ENCODE results near the gene COX8C. TPM values are rescaled to one million over a fixed set of nuclear protein-coding genes. Genes with fewer than 3 reads are reported as not detected.
A peak's percentile ranks its signal among the peaks of the same experiment; 100 is the strongest.

Gene COX8C
- total and polyA plus RNA-seq, 4 experiments from 2014 or later, result not detected

DNA sequence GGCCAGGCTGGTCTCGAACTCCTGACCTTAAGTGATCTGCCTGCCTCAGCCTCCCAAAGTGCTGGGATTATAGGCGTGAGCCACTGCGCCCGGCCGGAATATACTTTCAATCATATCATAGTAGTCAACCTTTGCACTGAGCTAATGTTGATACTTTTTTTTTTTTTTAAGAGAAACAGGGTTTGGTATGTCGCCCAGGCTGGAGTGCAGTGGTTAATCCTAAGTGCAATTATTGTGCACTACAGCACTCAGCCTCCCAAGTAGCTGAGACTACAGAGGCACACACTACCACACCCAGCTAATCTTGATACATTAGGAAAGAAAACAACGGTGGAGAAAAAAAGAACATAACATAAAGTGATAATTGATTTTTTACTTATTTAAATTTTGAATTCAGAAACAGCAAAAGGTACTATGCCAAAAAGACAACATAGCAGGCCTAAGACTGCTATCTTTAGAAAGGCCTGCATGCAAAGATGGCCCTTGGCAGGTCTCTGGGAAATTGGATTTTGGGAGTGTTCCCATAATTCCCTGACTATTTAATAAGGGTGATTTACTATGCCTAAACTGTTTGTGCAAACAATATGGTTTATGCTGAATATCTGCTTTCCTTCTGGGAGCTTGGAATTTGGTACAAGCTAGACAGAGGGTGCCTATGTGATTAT is 29.6 kb upstream of the COX8C start:
- Mint-ChIP-seq H3K27me3 (no peaks in the 10 kb centered on the region), H3K27ac (no peak overlapping the region), H3K36me3 (peaks cover 0 to 14% of the 10 kb centered on the region in 2 donors), H3K4me3 (no peak overlapping the region), H3K9me3 (no peaks in the 10 kb centered on the region), H3K4me1 (peaks cover 29 to 55% (median 36%) of the 10 kb centered on the region in 4 donors)
- intact Hi-C loops (cut with micrococcal nuclease), result no loop called here
- H3K9me3 ChIP-seq (ENCODE audit: control insufficient read depth in 1 of 2, low read length in 2 of 2), result no peaks in the 10 kb centered on the region
- POLR2A ChIA-PET (ENCODE audit: partially characterized antibody), result no interaction called here
- CTCF ChIA-PET (ENCODE audit: partially characterized antibody), result no interaction called here
- H3K36me3 ChIP-seq (ENCODE audit: insufficient read depth, low read length), result no peaks in the 10 kb centered on the region
- H3K27me3 ChIP-seq (ENCODE audit: insufficient read depth, low read length), result no peaks in the 10 kb centered on the region
- no peak overlapping the region for H3K27ac ChIP-seq (ENCODE audit: low read depth, low read length)
- peaks cover 18% of the 10 kb centered on the region for H3K4me1 ChIP-seq (ENCODE audit: insufficient read depth, low read length)
- no peak for DNase-seq
- H3K4me3 ChIP-seq (ENCODE audit: low read length in 2 of 2), result no peak overlapping the region

GRCh38 chr14:93317875-93318807 is 28.8 kb upstream of the COX8C start:
- CTCF ChIA-PET (ENCODE audit: partially characterized antibody), result no interaction called here
- Mint-ChIP-seq H3K36me3 (peaks cover 0 to 14% of the 10 kb centered on the region in 2 donors), H3K27ac (peak overlapping the region in 1 of 7 donors; percentile 65), H3K4me1 (peaks cover 26 to 50% (median 35%) of the 10 kb centered on the region in 4 donors), H3K4me3 (no peak overlapping the region), H3K9me3 (no peaks in the 10 kb centered on the region), H3K27me3 (no peaks in the 10 kb centered on the region)
- Histone ChIP-seq H3K4me1 (ENCODE audit: insufficient read depth, low read length) (peaks cover 12% of the 10 kb centered on the region), H3K27ac (ENCODE audit: low read depth, low read length) (no peak overlapping the region), H3K9me3 (ENCODE audit: control insufficient read depth in 1 of 2, low read length in 2 of 2) (no peaks in the 10 kb centered on the region), H3K4me3 (ENCODE audit: low read length in 2 of 2) (no peak overlapping the region), H3K36me3 (ENCODE audit: insufficient read depth, low read length) (no peaks in the 10 kb centered on the region), H3K27me3 (ENCODE audit: insufficient read depth, low read length) (no peaks in the 10 kb centered on the region)
- intact Hi-C loops (cut with micrococcal nuclease), result no loop called here
- DNase-seq, result no peak
- POLR2A ChIA-PET (ENCODE audit: partially characterized antibody), result no interaction called here

- H3K27me3 Mint-ChIP-seq, result no peaks in the 10 kb centered on the region
- Histone ChIP-seq H3K27me3 (ENCODE audit: insufficient read depth, low read length) (no peaks in the 10 kb centered on the region), H3K4me1 (ENCODE audit: insufficient read depth, low read length) (peaks cover 12% of the 10 kb centered on the region), H3K4me3 (ENCODE audit: low read length in 2 of 2) (no peak overlapping the region), H3K27ac (ENCODE audit: low read depth, low read length) (no peak overlapping the region), H3K36me3 (ENCODE audit: insufficient read depth, low read length) (no peaks in the 10 kb centered on the region), H3K9me3 (ENCODE audit: control insufficient read depth in 1 of 2, low read length in 2 of 2) (no peaks in the 10 kb centered on the region)
- ChIA-PET CTCF (ENCODE audit: partially characterized antibody) (no interaction called here), POLR2A (ENCODE audit: partially characterized antibody) (no interaction called here)
- H3K4me1 Mint-ChIP-seq, result peaks cover 28 to 53% (median 41%) of the 10 kb centered on the region in 4 donors
- intact Hi-C loops (cut with micrococcal nuclease), result no loop called here
- DNase-seq, result no peak
- H3K4me3 Mint-ChIP-seq, result no peak overlapping the region
- peaks cover 1 to 22% of the 10 kb centered on the region in 2 donors for H3K36me3 Mint-ChIP-seq
- H3K9me3 Mint-ChIP-seq, result no peaks in the 10 kb centered on the region
- peak overlapping the region in 1 of 7 donors; percentile 65 for H3K27ac Mint-ChIP-seq
Measured at GRCh38 chr14:93318927-93319326, 28.1 kb upstream of the COX8C start.

GRCh38 chr14:93319494-93319893 is 27.5 kb upstream of the COX8C start:
- peak overlapping the region in 1 of 7 donors; percentile 71 for H3K27ac Mint-ChIP-seq
- H3K4me1 Mint-ChIP-seq, result peaks cover 30 to 54% (median 43%) of the 10 kb centered on the region in 4 donors
- Histone ChIP-seq H3K9me3 (ENCODE audit: control insufficient read depth in 1 of 2, low read length in 2 of 2) (no peaks in the 10 kb centered on the region), H3K27me3 (ENCODE audit: insufficient read depth, low read length) (no peaks in the 10 kb centered on the region), H3K4me3 (ENCODE audit: low read length in 2 of 2) (no peak overlapping the region), H3K27ac (ENCODE audit: low read depth, low read length) (no peak overlapping the region), H3K4me1 (ENCODE audit: insufficient read depth, low read length) (peaks cover 13% of the 10 kb centered on the region), H3K36me3 (ENCODE audit: insufficient read depth, low read length) (peaks cover under 1% of the 10 kb centered on the region)
- ChIA-PET CTCF (ENCODE audit: partially characterized antibody) (no interaction called here), POLR2A (ENCODE audit: partially characterized antibody) (no interaction called here)
- H3K27me3 Mint-ChIP-seq, result no peaks in the 10 kb centered on the region
- no peaks in the 10 kb centered on the region for H3K9me3 Mint-ChIP-seq
- peak overlapping the region in 1 of 8 donors; percentile 2 for H3K4me3 Mint-ChIP-seq
- H3K36me3 Mint-ChIP-seq, result peaks cover 3 to 23% of the 10 kb centered on the region in 2 donors
- no peak for DNase-seq
- intact Hi-C loops (cut with micrococcal nuclease), result no loop called here

DNA sequence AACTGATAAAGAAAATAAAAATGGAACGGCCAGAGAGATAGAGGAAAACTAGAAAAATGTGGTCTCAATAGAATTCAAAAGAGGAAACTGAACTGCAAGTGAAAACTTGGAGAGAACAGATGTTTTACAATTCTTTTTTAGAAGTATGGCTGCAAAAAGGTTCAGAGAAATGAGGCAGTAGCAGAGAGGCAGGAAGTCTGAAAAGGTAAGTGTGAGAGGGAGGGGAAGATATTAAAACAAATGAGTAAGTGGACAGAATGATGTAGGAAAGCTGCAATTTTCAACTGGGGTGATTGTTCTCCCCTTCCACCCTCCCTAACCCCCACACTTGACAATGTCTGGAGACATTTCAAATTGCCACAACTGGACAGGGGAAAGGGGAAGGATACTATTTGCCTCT is 27.0 kb upstream of the COX8C start:
- no peak overlapping the region for H3K4me3 ChIP-seq (ENCODE audit: low read length in 2 of 2)
- Mint-ChIP-seq H3K4me1 (peaks cover 33 to 59% (median 47%) of the 10 kb centered on the region in 4 donors), H3K27me3 (no peaks in the 10 kb centered on the region), H3K4me3 (peak overlapping the region in 1 of 8 donors; percentile 5), H3K27ac (peak overlapping the region in 2 of 7 donors; percentile 71 to 91), H3K9me3 (no peaks in the 10 kb centered on the region), H3K36me3 (peaks cover 7 to 27% of the 10 kb centered on the region in 2 donors)
- intact Hi-C loops (cut with micrococcal nuclease), result no loop called here
- H3K27ac ChIP-seq (ENCODE audit: low read depth, low read length), result no peak overlapping the region
- no peaks in the 10 kb centered on the region for H3K27me3 ChIP-seq (ENCODE audit: insufficient read depth, low read length)
- H3K36me3 ChIP-seq (ENCODE audit: insufficient read depth, low read length), result peaks cover 3% of the 10 kb centered on the region
- no peaks in the 10 kb centered on the region for H3K9me3 ChIP-seq (ENCODE audit: control insufficient read depth in 1 of 2, low read length in 2 of 2)
- CTCF ChIA-PET (ENCODE audit: partially characterized antibody), result no interaction called here
- peaks cover 15% of the 10 kb centered on the region for H3K4me1 ChIP-seq (ENCODE audit: insufficient read depth, low read length)
- POLR2A ChIA-PET (ENCODE audit: partially characterized antibody), result no interaction called here
- DNase-seq, result no peak

GRCh38 chr14:93320489-93320888 is 26.5 kb upstream of the COX8C start:
- H3K4me1 ChIP-seq (ENCODE audit: insufficient read depth, low read length), result peaks cover 15% of the 10 kb centered on the region
- H3K27ac ChIP-seq (ENCODE audit: low read depth, low read length), result no peak overlapping the region
- no peak for DNase-seq
- Mint-ChIP-seq H3K27ac (peak overlapping the region in 2 of 7 donors; percentile 71 to 91), H3K9me3 (no peaks in the 10 kb centered on the region), H3K4me3 (no peak overlapping the region), H3K27me3 (no peaks in the 10 kb centered on the region), H3K36me3 (peaks cover 7 to 27% of the 10 kb centered on the region in 2 donors), H3K4me1 (peaks cover 36 to 64% (median 49%) of the 10 kb centered on the region in 4 donors)
- H3K4me3 ChIP-seq (ENCODE audit: low read length in 2 of 2), result no peak overlapping the region
- intact Hi-C loops (cut with micrococcal nuclease), result no loop called here
- H3K36me3 ChIP-seq (ENCODE audit: insufficient read depth, low read length), result peaks cover 3% of the 10 kb centered on the region
- H3K9me3 ChIP-seq (ENCODE audit: control insufficient read depth in 1 of 2, low read length in 2 of 2), result no peaks in the 10 kb centered on the region
- CTCF ChIA-PET (ENCODE audit: partially characterized antibody), result no interaction called here
- POLR2A ChIA-PET (ENCODE audit: partially characterized antibody), result no interaction called here
- no peaks in the 10 kb centered on the region for H3K27me3 ChIP-seq (ENCODE audit: insufficient read depth, low read length)

GRCh38 chr14:93322929-93323599 is 23.9 kb upstream of the COX8C start:
- intact Hi-C loops (cut with micrococcal nuclease), result no loop called here
- Histone ChIP-seq H3K9me3 (ENCODE audit: control insufficient read depth in 1 of 2, low read length in 2 of 2) (no peaks in the 10 kb centered on the region), H3K27me3 (ENCODE audit: insufficient read depth, low read length) (no peaks in the 10 kb centered on the region), H3K4me1 (ENCODE audit: insufficient read depth, low read length) (peaks cover 18% of the 10 kb centered on the region), H3K36me3 (ENCODE audit: insufficient read depth, low read length) (peaks cover 3% of the 10 kb centered on the region), H3K4me3 (ENCODE audit: low read length in 2 of 2) (no peak overlapping the region), H3K27ac (ENCODE audit: low read depth, low read length) (no peak overlapping the region)
- POLR2A ChIA-PET (ENCODE audit: partially characterized antibody), result no interaction called here
- no peaks in the 10 kb centered on the region for H3K9me3 Mint-ChIP-seq
- H3K36me3 Mint-ChIP-seq, result peaks cover 7 to 19% of the 10 kb centered on the region in 2 donors
- H3K27me3 Mint-ChIP-seq, result no peaks in the 10 kb centered on the region
- CTCF ChIA-PET (ENCODE audit: partially characterized antibody), result interaction anchor here (1.0 to 1.4 kb wide), 2 partner anchors 14 to 210 kb away, joined by 3 to 4 read pairs; no protein-coding TSS in a partner anchor
- peak overlapping the region in 1 of 7 donors; percentile 46 for H3K27ac Mint-ChIP-seq
- no peak for DNase-seq
- H3K4me1 Mint-ChIP-seq, result peaks cover 36 to 66% (median 50%) of the 10 kb centered on the region in 4 donors
- no peak overlapping the region for H3K4me3 Mint-ChIP-seq

Data from CD4-positive, alpha-beta memory T cell (primary cell).